RWPE2 (cell line): ENCODE measurements around the gene PTPN6.
A peak's percentile ranks its signal among the peaks of the same experiment; 100 is the strongest.

Experiments
- ATAC-seq: fragments of 200-7000 bp; cut with Tn5 transposase; 3 replicates; pipeline ENCODE4 v1.9.1; 2021; ENCODE audit warnings: low read depth
- DNase-seq: peaks from one replicate; pipeline ENCODE4 v3.0.0-alpha.2; 2020; ENCODE audit warnings: low spot score
- H3K27ac ChIP-seq: fragments of 450-650 bp; 2 replicates; pipeline ENCODE4 v1.5.1; 2017; ENCODE audit warnings: mild to moderate bottlenecking; ENCODE audit not compliant: poor library complexity, severe bottlenecking
- H3K27me3 ChIP-seq: fragments of 250-450 bp; sonication (Bioruptor Pico); 2 replicates; pipeline ENCODE4 v1.5.1; 2021; ENCODE audit warnings: mild to moderate bottlenecking, moderate library complexity; ENCODE audit not compliant: insufficient read depth, poor library complexity, severe bottlenecking
- H3K36me3 ChIP-seq: fragments of 250-450 bp; sonication (Bioruptor Pico); 2 replicates; pipeline ENCODE4 v1.5.1; 2020; ENCODE audit warnings: low read depth, mild to moderate bottlenecking, moderate library complexity
- H3K4me1 ChIP-seq: fragments of 250-450 bp; sonication (Bioruptor Pico); 2 replicates; pipeline ENCODE4 v1.5.1; 2021; ENCODE audit warnings: mild to moderate bottlenecking, moderate library complexity; ENCODE audit not compliant: insufficient read depth, poor library complexity, severe bottlenecking
- H3K4me3 ChIP-seq: fragments of 250-450 bp; sonication (Bioruptor Pico); 2 replicates; pipeline ENCODE4 v1.5.1; 2021; ENCODE audit warnings: mild to moderate bottlenecking, moderate library complexity; ENCODE audit not compliant: severe bottlenecking
- H3K9me3 ChIP-seq: fragments of 250-450 bp; sonication (Bioruptor Pico); 2 replicates; pipeline ENCODE4 v1.5.1; 2021; ENCODE audit warnings: mild to moderate bottlenecking, moderate library complexity; ENCODE audit not compliant: severe bottlenecking
- CTCF ChIP-seq: fragments of 450-650 bp; IDR thresholded peaks from one replicate; pipeline ENCODE4 v1.5.1; 2017; ENCODE audit warnings: mild to moderate bottlenecking, moderate library complexity; ENCODE audit not compliant: poor library complexity, severe bottlenecking

The PTPN6 gene

GRCh38 chr12:6942331-6942665 lies 8.9 kb upstream of the PTPN6 start:
- H3K4me1 ChIP-seq = peaks cover 16% of the 10 kb centered on the region
- H3K4me3 ChIP-seq = no peak overlapping the region
- H3K27me3 ChIP-seq = no peaks in the 10 kb centered on the region
- H3K9me3 ChIP-seq = no peaks in the 10 kb centered on the region
- H3K27ac ChIP-seq = peak overlapping the region; percentile 96
- TF ChIP-seq CTCF = no peak
- peaks cover 29% of the 10 kb centered on the region for H3K36me3 ChIP-seq
- ATAC-seq (no peak), DNase-seq (no peak)

- ATAC-seq (peak; percentile 26), DNase-seq (no peak)
- no peaks in the 10 kb centered on the region for H3K9me3 ChIP-seq
- no peaks in the 10 kb centered on the region for H3K27me3 ChIP-seq
- peak overlapping the region; percentile 96 for H3K27ac ChIP-seq
- peaks cover 29% of the 10 kb centered on the region for H3K36me3 ChIP-seq
- TF ChIP-seq CTCF = no peak
- H3K4me1 ChIP-seq = peaks cover 16% of the 10 kb centered on the region
- H3K4me3 ChIP-seq = peak overlapping the region; percentile 43
Observed at GRCh38 chr12:6943389-6943721, 7.8 kb upstream of the PTPN6 start.

- Histone ChIP-seq H3K36me3 (peaks cover 26% of the 10 kb centered on the region), H3K4me1 (peaks cover 16% of the 10 kb centered on the region), H3K4me3 (peak within 1 kb of the TSS; percentile 43), H3K27me3 (no peaks in the 10 kb centered on the region), H3K27ac (peak within 1 kb of the TSS; percentile 96), H3K9me3 (no peaks in the 10 kb centered on the region)
- no peak for TF ChIP-seq CTCF
- DNase-seq = no peak
- peak; percentile 45 for ATAC-seq
Observed at GRCh38 chr12:6943722-6944380, 7.3 kb upstream of the PTPN6 start, which contains the start of the genes C12orf57 and RNU7-1. TSS of gene C12orf57 (plus strand) at chr12:6944022. CDS start at chr12:6944122, 100 bp downstream. TSS of gene RNU7-1 (plus strand) at chr12:6943816.

GRCh38 chr12:6944381-6945186 lies 6.6 kb upstream of the PTPN6 start:
- Histone ChIP-seq H3K4me3 (peak overlapping the region; percentile 43), H3K4me1 (peaks cover 16% of the 10 kb centered on the region), H3K27ac (peak overlapping the region; percentile 96), H3K27me3 (no peaks in the 10 kb centered on the region), H3K9me3 (no peaks in the 10 kb centered on the region), H3K36me3 (peaks cover 19% of the 10 kb centered on the region)
- peak; percentile 39 for ATAC-seq
- DNase-seq = peak; percentile 92
- TF ChIP-seq CTCF = peak; percentile 95

GRCh38 chr12:6945613-6946012 lies 5.5 kb upstream of the PTPN6 start:
- Histone ChIP-seq H3K27me3 (no peaks in the 10 kb centered on the region), H3K9me3 (no peaks in the 10 kb centered on the region), H3K4me3 (peak overlapping the region; percentile 42), H3K27ac (peak overlapping the region; percentile 96), H3K36me3 (peaks cover 11% of the 10 kb centered on the region), H3K4me1 (peaks cover 16% of the 10 kb centered on the region)
- no peak for TF ChIP-seq CTCF
- no peak for DNase-seq
- no peak for ATAC-seq
